K562 (cell line): ENCODE results near the gene KIF24. TPM values are rescaled to one million over a fixed set of nuclear protein-coding genes. Genes with fewer than 3 reads are reported as not detected.
A peak's percentile ranks its signal among the peaks of the same experiment; 100 is the strongest.

ENCODE experiments used
- BRF1 ChIP-seq: IDR thresholded peaks from 3 replicates; pipeline ENCODE4 v1.6.1; 2011; ENCODE audit warnings: borderline replicate concordance, mild to moderate bottlenecking; ENCODE audit not compliant: insufficient read length; ENCODE audit errors: extremely low read depth
- CEBPZ ChIP-seq: fragments of 150-350 bp; IDR thresholded peaks from 2 replicates; pipeline ENCODE4 v1.6.1; 2014; ENCODE audit warnings: low read depth, mild to moderate bottlenecking, low read length, borderline replicate concordance
- ETV6 ChIP-seq, 3 experiments: fragments of 150-350 bp in 1 of 3; sonication (generic) in 1 of 3; formaldehyde crosslinking in 1 of 3; IDR thresholded peaks; 2 replicates each; pipeline versions ENCODE4 v1.6.1 to v1.8.0; 2014 to 2022; ENCODE audit warnings: borderline replicate concordance in 2 of 3, low read depth in 2 of 3, antibody characterized with exemption in 1 of 3, low read length in 1 of 3, mild to moderate bottlenecking in 1 of 3, missing genetic modification reagents in 1 of 3
- NR0B1 ChIP-seq: fragments of 450-650 bp; IDR thresholded peaks from one replicate; pipeline ENCODE4 v1.6.1; 2018; ENCODE audit warnings: mild to moderate bottlenecking, moderate library complexity; ENCODE audit not compliant: partially characterized antibody
- RERE ChIP-seq: sonication (generic); formaldehyde crosslinking; IDR thresholded peaks from 2 replicates; pipeline ENCODE4 v1.8.0; 2023; ENCODE audit warnings: missing genetic modification reagents, mild to moderate bottlenecking, borderline replicate concordance
- VEZF1 ChIP-seq: fragments of 200-800 bp; sonication (Bioruptor generic); IDR thresholded peaks from 2 replicates; pipeline ENCODE4 v1.6.1; 2017; ENCODE audit warnings: missing genetic modification characterization, missing compliant biosample characterization
- ZBTB43 ChIP-seq: sonication (generic); formaldehyde crosslinking; IDR thresholded peaks from 2 replicates; pipeline ENCODE4 v1.8.0; 2023; ENCODE audit warnings: mild to moderate bottlenecking, missing genetic modification reagents
- ZNF395 ChIP-seq: fragments of 200-800 bp; sonication (Bioruptor generic); IDR thresholded peaks from 2 replicates; pipeline ENCODE4 v1.6.1; 2017; ENCODE audit warnings: missing genetic modification characterization, missing compliant biosample characterization
- polyA plus RNA-seq, 8 experiments: library from polyadenylated mRNA; depleted of rRNA in 4 of 8; stranded (reverse) in 5 of 8; unstranded in 3 of 8; fragments of >200 nt; fragmentation: Nextera tagmentation in 2 of 8; fragmentation: Illumina TruSeq in 1 of 8; extraction: Ambion mirVana in 2 of 8; extraction: Trizol in 1 of 8; gene quantifications; 2 replicates each; pipeline versions ENCODE4 v1.2.1 to v1.2.3, GENCODE V29; 2011 to 2014; ENCODE audit warnings: inconsistent platforms in 1 of 8, missing spikeins in 1 of 8
- total RNA-seq, 7 experiments: library from RNA; depleted of rRNA in 6 of 7; stranded (reverse); fragments of >200 nt in 6 of 7; fragmentation: Illumina TruSeq in 2 of 7; extraction: Trizol in 2 of 7; gene quantifications; 2 replicates each; pipeline versions ENCODE4 v1.2.1 to v1.2.3, GENCODE V29; 2011 to 2021; ENCODE audit warnings: low replicate concordance in 1 of 7

The KIF24 gene
- total and polyA plus RNA-seq, 9 of the 15 experiments (the other 6 are each of a cell fraction or from before 2014, with no cell fraction given): 0.63 to 5.8 (median 4.4) TPM

GRCh38 chr9:34328987-34329832, at the start of gene KIF24, which contains the start of gene NUDT2 (continued):
- TF ChIP-seq VEZF1 (CRISPR knock-in tag) (peak; percentile 12; the same call in 1 of the 2 replicates), RERE (no peak), BRF1 (no peak), CEBPZ (peak; percentile 64; the same call in 1 of the 2 replicates), ZBTB43 (CRISPR knock-in tag) (no peak), ZNF395 (peak; percentile 83), NR0B1 (no peak), ETV6 (IDR thresholded peaks at IDR 0.05; ENCODE audit: borderline replicate concordance in 1 of 2, low read depth in 2 of 2, low read length in 1 of 2) (peak in 1 of 2 experiments; percentile 83; a peak in 1 of 4 replicates), ETV6 (CRISPR knock-in tag; IDR thresholded peaks at IDR 0.05; ENCODE audit: borderline replicate concordance) (no peak)
